Measurements from ENCODE around the gene KCNJ14. TPM values are rescaled to one million over a fixed set of nuclear protein-coding genes. Genes with fewer than 3 reads are reported as not detected.

KCNJ14 gene
- total and polyA plus RNA-seq, 9 donors, result 0.48 to 1.2 (median 0.91) TPM

DNA sequence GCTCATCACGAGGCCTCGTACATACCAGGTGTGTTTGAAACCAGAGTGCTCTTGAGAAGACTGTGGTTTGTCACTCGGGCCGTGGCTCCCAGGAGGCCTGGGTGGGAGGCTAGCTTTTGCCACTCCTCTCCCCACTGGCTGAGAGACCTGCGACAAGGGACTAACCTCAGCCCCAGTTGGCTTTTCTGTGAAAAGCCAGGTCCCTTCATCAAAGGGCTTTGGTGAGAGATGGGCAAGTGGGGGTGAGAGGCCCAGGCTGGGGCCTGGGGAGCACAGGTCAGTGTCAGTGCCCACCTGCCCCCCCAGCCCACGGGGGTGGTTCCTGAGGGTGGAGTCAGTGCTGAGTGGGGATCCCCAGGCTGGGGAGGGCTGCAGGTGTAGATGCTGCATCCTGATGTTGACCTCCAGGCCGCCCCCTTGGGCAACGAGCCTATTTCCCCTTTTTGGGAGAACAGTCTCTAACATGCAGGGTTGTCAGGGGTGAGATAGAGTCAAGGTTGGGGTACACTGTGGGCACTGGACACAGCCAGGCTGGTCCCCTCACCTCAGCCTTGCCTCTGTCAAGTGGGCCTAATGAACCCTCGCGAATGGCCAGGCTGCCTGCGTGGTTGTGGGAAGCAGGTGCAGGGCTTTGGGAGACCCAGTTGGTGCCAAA, 661 bp downstream of the KCNJ14 start:
- Histone ChIP-seq H3K36me3 (ENCODE audit: control insufficient read depth, insufficient read depth, low read length) (peaks cover 57% of the 10 kb centered on the region), H3K4me1 (ENCODE audit: control insufficient read depth, insufficient read depth, low read length) (no peaks in the 10 kb centered on the region), H3K9me3 (replicated peaks; ENCODE audit: control insufficient read depth, low read depth, low read length) (no peaks in the 10 kb centered on the region), H3K27me3 (ENCODE audit: control insufficient read depth, insufficient read depth, low read length) (no peaks in the 10 kb centered on the region), H3K4me3 (ENCODE audit: low read length) (no peak overlapping the region), H3K27ac (ENCODE audit: low read length) (no peak overlapping the region)
- 84% methylated on average over 10 of the region's 11 CpGs for WGBS (ENCODE audit: insufficient coverage)
- DNase-seq, result no peak

DNA sequence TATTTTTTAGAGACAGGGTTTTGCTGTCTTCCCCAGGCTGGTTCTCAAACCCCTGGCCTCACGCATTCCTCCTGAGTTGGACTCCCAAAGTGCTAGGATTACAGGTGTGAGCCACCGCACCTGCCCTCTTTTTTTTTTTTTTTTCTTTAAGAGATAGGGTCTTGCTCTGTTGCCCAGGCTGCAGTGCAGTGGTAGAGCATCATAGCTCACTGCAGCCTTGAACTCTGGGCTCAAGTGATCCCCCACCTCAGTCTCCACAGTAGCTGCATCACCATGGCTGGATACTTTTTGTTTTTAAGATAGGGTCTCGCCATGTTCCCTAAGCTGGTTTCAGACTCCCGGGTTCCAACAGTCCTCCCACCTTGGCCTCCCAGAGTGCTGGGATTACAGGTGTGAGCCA, 1.5 kb downstream of the KCNJ14 start:
- H3K4me3 ChIP-seq (ENCODE audit: low read length), result no peak overlapping the region
- H3K4me1 ChIP-seq (ENCODE audit: control insufficient read depth, insufficient read depth, low read length), result no peaks in the 10 kb centered on the region
- 85% methylated on average over 2 of the region's 4 CpGs for WGBS (ENCODE audit: insufficient coverage)
- no peaks in the 10 kb centered on the region for H3K9me3 ChIP-seq (replicated peaks; ENCODE audit: control insufficient read depth, low read depth, low read length)
- H3K27ac ChIP-seq (ENCODE audit: low read length), result no peak overlapping the region
- H3K27me3 ChIP-seq (ENCODE audit: control insufficient read depth, insufficient read depth, low read length), result no peaks in the 10 kb centered on the region
- H3K36me3 ChIP-seq (ENCODE audit: control insufficient read depth, insufficient read depth, low read length), result peaks cover 49% of the 10 kb centered on the region
- DNase-seq, result no peak

DNA sequence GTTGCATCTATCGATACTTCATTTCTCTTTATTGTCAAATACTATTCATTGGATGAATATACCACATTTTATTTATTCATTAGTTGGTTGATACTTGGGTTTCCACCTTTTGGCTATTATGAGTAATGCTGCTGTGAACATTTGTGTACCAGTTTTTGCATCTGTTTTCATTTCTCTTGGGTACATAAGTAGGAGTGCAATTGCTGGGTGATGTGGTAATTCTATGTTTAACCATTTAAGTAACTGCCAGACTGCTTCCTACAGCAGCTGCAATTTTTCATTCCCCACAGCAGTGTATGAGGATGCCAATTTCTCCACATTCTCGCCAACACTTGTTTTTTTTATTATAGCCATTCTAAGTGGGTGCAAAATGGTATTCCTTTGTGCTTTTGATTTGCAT, 2.6 kb downstream of the KCNJ14 start:
- Histone ChIP-seq H3K27ac (ENCODE audit: low read length) (no peak overlapping the region), H3K27me3 (ENCODE audit: control insufficient read depth, insufficient read depth, low read length) (no peaks in the 10 kb centered on the region), H3K36me3 (ENCODE audit: control insufficient read depth, insufficient read depth, low read length) (peaks cover 39% of the 10 kb centered on the region), H3K4me1 (ENCODE audit: control insufficient read depth, insufficient read depth, low read length) (no peaks in the 10 kb centered on the region), H3K9me3 (replicated peaks; ENCODE audit: control insufficient read depth, low read depth, low read length) (no peaks in the 10 kb centered on the region), H3K4me3 (ENCODE audit: low read length) (no peak overlapping the region)
- DNase-seq, result no peak
- WGBS (ENCODE audit: insufficient coverage), result no CpG with 5 or more reads among the region's 2 CpGs

DNA sequence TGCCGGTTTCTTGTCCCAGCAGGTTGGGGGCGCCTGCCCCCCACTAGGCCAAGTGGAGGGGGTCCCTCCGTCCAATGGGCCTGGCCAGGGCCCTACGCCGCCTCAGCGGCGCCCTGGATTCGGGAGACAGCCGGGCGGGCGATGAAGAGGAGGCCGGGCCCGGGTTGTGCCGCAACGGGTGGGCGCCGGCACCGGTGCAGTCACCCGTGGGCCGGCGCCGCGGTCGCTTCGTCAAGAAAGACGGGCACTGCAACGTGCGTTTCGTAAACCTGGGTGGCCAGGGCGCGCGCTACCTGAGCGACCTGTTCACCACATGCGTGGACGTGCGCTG, 6.2 kb downstream of the KCNJ14 start:
- no peak for DNase-seq
- peaks cover 7% of the 10 kb centered on the region for H3K36me3 ChIP-seq (ENCODE audit: control insufficient read depth, insufficient read depth, low read length)
- no peak overlapping the region for H3K4me3 ChIP-seq (ENCODE audit: low read length)
- no peak overlapping the region for H3K27ac ChIP-seq (ENCODE audit: low read length)
- no peaks in the 10 kb centered on the region for H3K27me3 ChIP-seq (ENCODE audit: control insufficient read depth, insufficient read depth, low read length)
- H3K4me1 ChIP-seq (ENCODE audit: control insufficient read depth, insufficient read depth, low read length), result no peaks in the 10 kb centered on the region
- H3K9me3 ChIP-seq (replicated peaks; ENCODE audit: control insufficient read depth, low read depth, low read length), result no peaks in the 10 kb centered on the region
- WGBS (ENCODE audit: insufficient coverage), result 85% methylated on average over 36 of the region's 36 CpGs

DNA sequence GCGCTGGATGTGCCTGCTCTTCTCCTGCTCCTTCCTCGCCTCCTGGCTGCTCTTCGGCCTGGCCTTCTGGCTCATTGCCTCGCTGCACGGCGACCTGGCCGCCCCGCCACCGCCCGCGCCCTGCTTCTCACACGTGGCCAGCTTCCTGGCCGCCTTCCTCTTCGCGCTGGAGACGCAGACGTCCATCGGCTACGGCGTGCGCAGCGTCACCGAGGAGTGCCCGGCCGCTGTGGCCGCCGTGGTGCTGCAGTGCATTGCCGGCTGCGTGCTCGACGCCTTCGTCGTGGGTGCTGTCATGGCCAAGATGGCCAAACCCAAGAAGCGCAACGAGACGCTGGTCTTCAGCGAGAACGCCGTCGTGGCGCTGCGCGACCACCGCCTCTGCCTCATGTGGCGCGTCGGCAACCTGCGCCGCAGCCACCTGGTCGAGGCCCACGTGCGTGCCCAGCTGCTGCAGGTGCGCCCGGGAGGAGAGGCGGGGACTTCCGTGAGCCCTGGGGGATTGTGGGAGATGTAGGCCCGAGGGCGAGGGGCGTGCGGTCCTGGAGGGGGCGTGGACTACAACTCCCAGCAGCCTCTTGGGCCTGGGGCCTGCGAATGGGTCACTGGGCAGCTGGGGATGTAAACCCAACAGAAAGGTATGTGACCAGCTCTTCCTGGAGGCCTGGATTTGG, 6.7 kb downstream of the KCNJ14 start:
- no peaks in the 10 kb centered on the region for H3K9me3 ChIP-seq (replicated peaks; ENCODE audit: control insufficient read depth, low read depth, low read length)
- H3K27ac ChIP-seq (ENCODE audit: low read length), result no peak overlapping the region
- DNase-seq, result no peak
- H3K36me3 ChIP-seq (ENCODE audit: control insufficient read depth, insufficient read depth, low read length), result peaks cover 2% of the 10 kb centered on the region
- H3K4me1 ChIP-seq (ENCODE audit: control insufficient read depth, insufficient read depth, low read length), result no peaks in the 10 kb centered on the region
- WGBS (ENCODE audit: insufficient coverage), result 62% methylated on average over 62 of the region's 62 CpGs
- H3K4me3 ChIP-seq (ENCODE audit: low read length), result no peak overlapping the region
- no peaks in the 10 kb centered on the region for H3K27me3 ChIP-seq (ENCODE audit: control insufficient read depth, insufficient read depth, low read length)

DNA sequence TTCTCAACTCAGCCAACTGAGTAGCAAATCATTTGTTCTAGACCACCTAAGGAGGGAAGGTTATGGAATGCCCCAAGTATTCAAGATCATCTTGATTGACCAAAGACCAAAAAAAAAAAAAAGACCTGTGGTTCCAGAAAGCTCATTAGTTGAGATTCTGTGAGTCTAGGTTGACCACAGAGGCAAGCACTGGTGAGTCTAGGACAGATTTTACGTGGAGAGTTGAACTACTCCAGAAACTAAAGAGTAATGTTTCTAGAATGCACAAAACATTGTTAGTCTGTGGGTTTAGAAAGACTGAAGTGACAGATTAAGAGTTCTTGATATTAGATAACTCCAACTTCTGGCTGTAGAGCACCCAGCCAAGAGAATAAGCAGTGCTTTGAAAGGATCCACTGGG, 9.8 kb downstream of the KCNJ14 start:
- WGBS (ENCODE audit: insufficient coverage), result no CpG with 5 or more reads among the region's 1 CpG

DNA sequence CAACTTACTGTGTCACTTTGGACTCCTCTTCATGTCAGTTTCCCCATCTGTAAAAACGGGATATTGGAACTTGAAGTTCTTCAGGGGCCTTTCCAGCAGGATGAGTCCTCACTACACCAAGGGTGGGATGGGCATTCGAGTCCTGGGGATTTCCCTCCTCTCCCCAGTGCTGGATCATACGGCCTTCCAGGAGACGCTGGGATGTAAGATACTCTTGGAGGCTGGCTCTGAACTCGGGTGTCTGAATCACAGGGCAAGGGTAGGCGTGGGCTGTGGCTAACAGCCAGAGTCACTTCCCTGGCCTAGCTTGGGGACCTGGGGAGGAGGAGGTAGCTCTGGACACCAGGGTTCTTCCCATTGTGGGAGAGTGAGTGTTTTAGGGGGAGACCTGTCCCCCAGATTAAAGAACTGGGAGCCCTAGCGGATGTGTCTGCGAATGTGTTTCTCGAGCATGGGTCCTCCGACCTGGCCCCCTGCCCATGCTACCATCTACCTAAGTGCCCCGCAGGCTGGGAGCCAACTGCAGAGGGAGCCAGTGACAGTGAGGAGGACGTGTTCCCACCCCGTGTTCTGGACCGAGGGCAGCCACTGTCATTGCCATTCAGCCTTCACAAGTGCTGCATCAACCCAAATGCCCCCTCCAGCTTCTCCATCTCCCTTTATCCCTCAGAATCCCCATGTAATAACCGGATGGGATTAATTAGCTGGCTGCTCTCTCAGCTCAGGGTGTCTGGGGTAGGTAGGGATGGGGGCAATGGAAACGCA, 11.4 kb downstream of the KCNJ14 start:
- no peaks in the 10 kb centered on the region for H3K27me3 ChIP-seq (ENCODE audit: control insufficient read depth, insufficient read depth, low read length)
- 50% methylated on average over 5 of the region's 16 CpGs for WGBS (ENCODE audit: insufficient coverage)
- H3K27ac ChIP-seq (ENCODE audit: low read length), result no peak overlapping the region
- H3K4me1 ChIP-seq (ENCODE audit: control insufficient read depth, insufficient read depth, low read length), result peaks cover 11% of the 10 kb centered on the region
- no peak overlapping the region for H3K4me3 ChIP-seq (ENCODE audit: low read length)
- peaks cover 17% of the 10 kb centered on the region for H3K36me3 ChIP-seq (ENCODE audit: control insufficient read depth, insufficient read depth, low read length)
- H3K9me3 ChIP-seq (replicated peaks; ENCODE audit: control insufficient read depth, low read depth, low read length), result no peaks in the 10 kb centered on the region
- DNase-seq, result no peak

More for the DNA sequence above, 9.8 kb downstream of the KCNJ14 start:
- no peak overlapping the region for H3K27ac ChIP-seq (ENCODE audit: low read length)
- H3K4me3 ChIP-seq (ENCODE audit: low read length), result no peak overlapping the region
- no peaks in the 10 kb centered on the region for H3K27me3 ChIP-seq (ENCODE audit: control insufficient read depth, insufficient read depth, low read length)
- no peak for DNase-seq
- peaks cover 1% of the 10 kb centered on the region for H3K36me3 ChIP-seq (ENCODE audit: control insufficient read depth, insufficient read depth, low read length)
- no peaks in the 10 kb centered on the region for H3K9me3 ChIP-seq (replicated peaks; ENCODE audit: control insufficient read depth, low read depth, low read length)
- peaks cover 7% of the 10 kb centered on the region for H3K4me1 ChIP-seq (ENCODE audit: control insufficient read depth, insufficient read depth, low read length)

DNA sequence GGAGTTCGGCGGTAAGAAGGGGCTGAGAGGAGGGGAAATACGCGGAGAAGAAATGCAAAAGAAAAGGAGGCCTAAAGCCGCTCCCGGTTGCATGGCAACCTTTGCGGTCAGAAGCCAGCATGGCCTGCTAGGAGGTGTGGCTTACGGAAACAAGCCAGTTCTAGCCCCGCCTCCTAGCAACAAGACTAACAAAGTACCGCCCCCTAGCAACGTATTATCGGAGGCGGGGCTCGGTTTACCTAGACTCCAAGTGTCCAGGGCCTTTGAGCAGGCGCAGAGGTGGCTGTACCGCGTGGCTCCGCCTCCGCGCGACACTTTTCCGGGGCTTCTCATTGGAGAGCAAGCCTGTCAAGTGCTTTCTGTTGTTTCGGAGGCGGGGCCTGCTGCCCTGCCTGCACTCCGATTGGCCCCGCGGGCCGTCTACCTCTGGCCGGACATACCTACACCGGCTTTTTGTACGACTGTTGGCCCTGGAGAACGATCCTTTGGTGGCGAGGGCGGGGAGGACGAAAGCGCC, 13.5 kb downstream of the KCNJ14 start:
- H3K27ac ChIP-seq (ENCODE audit: low read length), result peak overlapping the region; percentile 97
- peak overlapping the region; percentile 97 for H3K4me3 ChIP-seq (ENCODE audit: low read length)
- under 1% methylated on average over 36 of the region's 36 CpGs for WGBS (ENCODE audit: insufficient coverage)
- no peaks in the 10 kb centered on the region for H3K27me3 ChIP-seq (ENCODE audit: control insufficient read depth, insufficient read depth, low read length)
- H3K9me3 ChIP-seq (replicated peaks; ENCODE audit: control insufficient read depth, low read depth, low read length), result no peaks in the 10 kb centered on the region
- peak; percentile 100 for DNase-seq
- H3K36me3 ChIP-seq (ENCODE audit: control insufficient read depth, insufficient read depth, low read length), result peaks cover 38% of the 10 kb centered on the region
- peaks cover 11% of the 10 kb centered on the region for H3K4me1 ChIP-seq (ENCODE audit: control insufficient read depth, insufficient read depth, low read length)

DNA sequence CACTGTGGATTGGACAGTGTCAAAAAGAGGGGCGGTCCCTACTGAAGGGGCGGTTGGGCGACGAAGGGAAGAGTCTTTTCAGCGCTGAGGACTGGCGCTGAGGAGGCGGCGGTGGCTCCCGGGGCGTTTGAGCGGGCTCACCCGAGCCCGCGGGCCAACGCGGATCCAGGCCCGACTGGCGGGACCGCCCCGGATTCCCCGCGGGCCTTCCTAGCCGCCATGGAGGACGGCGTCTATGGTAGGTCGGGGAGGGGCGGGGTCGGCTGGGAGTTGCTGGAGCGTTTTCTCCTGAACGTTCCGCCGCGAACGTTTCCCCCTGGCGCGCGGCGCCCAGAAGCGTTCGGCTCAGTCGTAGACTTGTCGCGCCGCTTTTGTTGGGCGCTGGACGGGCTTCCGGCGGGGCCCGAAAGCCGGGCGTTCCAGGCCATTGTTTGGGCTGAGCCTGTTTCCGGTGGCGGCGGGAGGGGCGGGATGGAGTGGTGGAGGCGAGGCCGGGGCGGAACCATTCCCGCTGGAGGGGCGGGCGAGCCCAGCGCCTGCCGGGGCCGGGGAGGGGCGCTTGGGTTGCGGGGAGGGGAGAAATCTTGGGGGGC, 14.0 kb downstream of the KCNJ14 start, which contains the start of gene CYTH2:
CYTH2 (plus strand) TSS at position 81 of the 593 bp plus-strand sequence; CDS start at position 220, 139 bp downstream.
- Histone ChIP-seq H3K27me3 (ENCODE audit: control insufficient read depth, insufficient read depth, low read length) (no peaks in the 10 kb centered on the region), H3K27ac (ENCODE audit: low read length) (peak within 1 kb of the TSS; percentile 97), H3K4me3 (ENCODE audit: low read length) (peak within 1 kb of the TSS; percentile 97), H3K36me3 (ENCODE audit: control insufficient read depth, insufficient read depth, low read length) (peaks cover 43% of the 10 kb centered on the region), H3K9me3 (replicated peaks; ENCODE audit: control insufficient read depth, low read depth, low read length) (no peaks in the 10 kb centered on the region), H3K4me1 (ENCODE audit: control insufficient read depth, insufficient read depth, low read length) (peaks cover 11% of the 10 kb centered on the region)
- WGBS (ENCODE audit: insufficient coverage), result under 1% methylated on average over 50 of the region's 66 CpGs
- DNase-seq, result peak; percentile 93

Data from muscle of leg (tissue), 11 donors.